HUDEP-2 (cell line): ENCODE results near the gene FLT4.

Experiments used
- DNase-seq, 76 experiments: peaks; one replicate each; lab custom pipeline; 2025; ENCODE audit not compliant: unreplicated experiment in 76 of 76; lab: John Stamatoyannopoulos, UW

Gene FLT4

DNA sequence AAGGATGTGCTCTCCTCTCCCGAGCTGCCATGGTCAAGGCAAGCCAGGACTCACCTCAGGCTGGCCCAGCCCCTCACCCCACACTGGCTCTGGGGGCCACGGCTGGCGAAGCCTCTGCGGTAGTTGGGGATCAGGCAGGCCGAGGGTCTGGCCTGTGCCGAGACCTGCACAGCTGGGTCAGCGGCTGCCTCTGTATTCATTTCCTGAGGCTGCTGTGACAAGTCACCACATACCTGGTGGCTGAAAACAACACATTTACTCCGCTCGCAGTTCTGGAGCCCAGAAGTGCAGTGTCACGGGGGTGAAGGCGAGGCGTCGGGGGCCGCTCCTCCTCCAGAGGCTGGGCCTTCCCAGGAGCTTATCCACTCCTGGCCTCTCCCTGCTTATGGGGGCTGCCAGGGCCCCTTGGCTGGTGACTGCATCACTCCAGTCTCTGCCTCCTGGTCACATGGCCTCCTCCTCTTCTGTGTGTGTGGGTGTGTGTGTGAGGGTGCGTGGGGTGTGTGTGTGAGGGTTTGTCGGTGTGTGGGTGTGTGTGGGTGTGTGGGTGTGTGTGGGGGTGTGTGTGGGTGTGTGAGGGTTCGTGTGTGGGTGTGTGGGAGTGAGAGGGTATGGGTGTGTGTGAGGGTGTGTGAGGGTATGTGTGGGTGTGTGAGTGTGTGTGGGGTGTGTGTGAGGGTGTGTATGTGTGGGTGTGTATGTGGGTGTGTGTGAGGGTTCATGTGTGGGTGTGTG lies 54.9 kb downstream of the FLT4 start:
- DNase-seq = peak in 2 of 76 experiments; percentile 17 to 30

DNA sequence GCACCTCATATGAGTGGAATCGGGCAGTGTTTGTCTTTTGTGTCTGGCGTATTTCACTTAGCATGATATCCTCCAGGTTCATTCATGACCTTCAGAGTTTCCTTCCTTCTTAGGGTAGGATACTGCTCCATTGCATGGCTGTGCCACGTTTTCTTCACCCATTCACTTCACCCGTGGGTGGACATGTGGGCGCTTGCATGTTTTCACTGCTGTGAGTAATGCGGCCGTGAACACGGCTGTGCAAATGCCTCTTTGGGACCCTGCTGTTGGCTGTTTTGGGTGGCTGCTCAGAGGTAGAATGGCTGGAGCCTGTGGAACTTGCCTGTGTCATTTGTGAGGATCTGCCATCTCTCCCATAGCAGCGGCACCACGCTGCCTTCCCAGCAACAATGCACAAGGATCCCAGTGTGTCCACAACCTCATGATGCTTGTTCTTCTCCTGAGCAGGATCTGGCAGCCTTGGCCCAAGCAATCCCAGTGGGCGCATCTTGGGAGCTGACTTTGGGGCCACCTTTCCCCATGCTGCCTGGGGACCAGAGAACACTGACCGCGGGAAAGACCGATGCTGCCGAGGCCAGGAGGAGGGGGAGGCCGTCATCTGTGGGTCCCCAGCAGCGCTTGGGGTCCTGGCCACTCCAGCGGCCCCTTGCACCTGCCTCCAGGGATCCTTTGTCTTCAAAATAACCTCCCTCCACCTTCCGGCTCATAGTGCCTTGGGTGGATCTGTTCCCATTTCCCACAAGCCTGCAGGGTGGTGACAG lies 55.8 kb downstream of the FLT4 start:
- no peak for DNase-seq

DNA sequence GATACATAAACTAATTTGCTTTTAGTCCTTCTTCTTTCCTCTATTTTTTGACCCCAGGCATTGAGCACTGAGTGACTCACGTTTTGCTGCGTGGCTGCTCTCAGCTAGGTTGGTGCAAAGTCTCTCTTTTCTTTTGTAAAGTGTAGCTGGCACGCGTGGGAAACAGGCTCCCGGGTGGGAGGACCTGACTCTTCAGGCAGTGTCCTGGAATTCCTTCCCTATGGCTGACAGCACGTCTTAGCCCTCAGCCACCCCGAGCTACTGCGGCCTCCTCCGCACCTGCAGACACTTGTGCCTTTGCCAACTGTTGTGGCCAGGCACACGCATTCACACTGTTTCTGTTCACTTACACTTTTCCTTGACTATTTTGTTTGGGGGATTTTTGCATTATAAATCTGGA lies 57.2 kb downstream of the FLT4 start:
- DNase-seq = no peak

DNA sequence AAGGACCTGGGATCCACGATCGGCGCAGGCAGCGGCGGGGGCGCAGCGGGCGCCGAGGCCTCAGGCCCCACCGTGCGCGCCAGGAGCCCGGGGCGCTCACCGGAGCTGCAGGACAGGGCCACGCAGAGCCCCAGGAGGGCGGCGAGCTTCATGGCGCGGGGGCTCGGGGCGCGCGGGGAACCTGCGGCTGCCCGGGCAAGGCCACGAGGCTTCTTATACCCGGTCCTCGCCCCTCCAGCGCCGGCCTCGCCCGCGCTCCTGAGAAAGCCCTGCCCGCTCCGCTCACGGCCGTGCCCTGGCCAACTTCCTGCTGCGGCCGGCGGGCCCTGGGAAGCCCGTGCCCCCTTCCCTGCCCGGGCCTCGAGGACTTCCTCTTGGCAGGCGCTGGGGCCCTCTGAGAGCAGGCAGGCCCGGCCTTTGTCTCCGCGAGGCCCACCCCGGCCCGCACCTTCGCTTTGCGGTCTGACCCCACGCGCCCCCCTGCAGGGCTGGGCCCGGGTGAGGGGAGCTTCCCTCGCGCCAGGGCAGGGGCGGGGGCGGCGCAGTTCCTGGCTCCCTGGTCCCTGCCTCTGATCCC lies 58.0 kb downstream of the FLT4 start, which contains the start of gene SCGB3A1:
Gene SCGB3A1 (minus strand): TSS at position 189 of the 577 bp plus-strand sequence. CDS start 37 bp downstream, at position 152.
- DNase-seq = no peak

DNA sequence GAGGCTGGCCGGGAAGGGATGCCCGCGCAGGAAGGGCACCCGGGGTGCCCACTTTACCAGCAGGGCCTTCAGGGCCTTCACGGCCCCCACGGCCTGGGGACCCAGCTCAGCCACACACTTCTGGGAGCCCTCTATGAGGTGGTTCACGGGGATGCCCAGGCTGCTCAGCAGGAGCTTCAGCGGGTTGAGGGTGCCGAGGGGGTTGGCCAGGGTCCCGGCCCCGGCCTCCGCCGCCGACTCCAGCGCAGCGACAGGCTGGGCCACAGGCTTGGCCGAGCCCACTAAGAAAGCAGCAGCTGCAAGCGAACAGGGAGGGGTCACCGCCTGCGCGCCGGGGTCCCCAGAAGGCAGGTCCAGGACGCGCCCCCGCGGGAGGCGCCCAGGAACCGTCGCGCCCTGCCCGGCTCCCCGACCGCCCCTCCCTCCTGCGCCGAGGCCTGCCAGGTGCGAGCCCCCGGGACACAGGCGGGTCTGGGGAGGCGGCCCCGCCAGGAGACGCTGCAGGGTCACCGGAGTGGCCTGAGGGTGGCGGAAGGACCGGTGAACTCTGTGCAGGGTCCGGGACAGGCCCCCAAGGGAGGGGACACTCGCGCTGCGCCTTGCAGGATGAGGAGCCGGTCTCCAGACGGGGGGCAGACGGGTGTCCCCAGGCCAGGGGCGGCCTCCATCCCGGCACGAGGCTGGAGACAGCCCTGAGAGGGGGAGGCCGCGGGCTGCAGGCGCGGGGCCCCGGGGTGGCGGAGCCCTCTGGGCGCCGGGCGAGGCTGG lies 58.7 kb downstream of the FLT4 start:
- no peak for DNase-seq

DNA sequence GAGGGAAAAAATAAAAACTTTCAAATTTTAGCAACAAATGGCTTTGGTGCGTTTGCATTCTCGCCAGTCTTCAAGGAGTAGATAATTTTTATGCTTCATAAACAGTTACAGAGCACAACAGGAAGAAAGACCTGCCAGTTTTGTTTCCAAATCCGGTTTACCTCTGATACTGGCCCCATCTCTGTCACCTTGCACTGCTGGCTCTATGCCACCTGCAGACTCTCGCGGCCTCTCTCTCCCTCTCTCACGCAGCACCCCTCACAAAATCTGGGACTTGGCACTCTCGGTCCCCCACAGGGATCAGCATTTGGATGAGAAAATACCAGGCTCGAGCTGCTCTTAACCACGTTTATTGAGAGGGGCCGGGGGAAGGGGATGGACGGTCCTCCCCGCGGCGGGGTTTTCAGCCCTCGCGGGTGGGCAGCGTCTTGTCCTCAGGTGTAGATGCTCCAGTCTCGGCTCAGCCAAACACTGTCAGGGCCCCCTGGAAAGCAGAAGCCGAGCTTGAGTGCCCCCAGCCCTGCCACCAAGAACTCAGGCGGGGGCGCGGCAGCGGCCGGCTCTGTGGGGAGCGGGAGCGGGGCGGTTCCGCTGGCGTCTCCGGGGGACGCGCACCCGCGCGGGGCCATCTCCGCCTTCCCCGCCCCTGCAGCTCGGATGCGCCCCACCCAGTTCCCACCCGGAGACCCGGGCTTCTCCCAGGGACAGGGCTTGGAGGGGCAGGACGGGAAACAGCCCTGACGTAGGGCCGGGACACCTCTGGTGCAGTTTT lies 59.4 kb downstream of the FLT4 start:
- no peak for DNase-seq

DNA sequence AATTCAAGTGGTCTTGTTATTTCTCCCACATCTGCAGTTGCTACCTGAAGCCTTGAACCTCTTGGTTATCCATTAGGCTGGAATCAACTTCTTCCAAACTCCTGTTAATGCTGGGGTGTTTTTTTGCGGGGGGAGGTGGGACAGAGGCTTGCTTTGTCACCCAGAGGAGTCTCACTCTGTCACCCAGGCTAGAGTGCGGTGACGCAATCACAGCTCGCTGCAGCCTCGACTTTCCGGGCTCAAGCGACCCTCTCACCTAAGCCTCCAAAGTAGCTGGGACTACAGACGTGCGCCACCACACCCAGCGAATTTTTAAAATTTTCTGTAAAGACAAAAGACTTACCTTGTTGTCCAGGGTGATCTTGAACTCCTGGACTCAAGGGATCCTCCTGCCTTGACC lies 62.5 kb downstream of the FLT4 start:
- DNase-seq = no peak

DNA sequence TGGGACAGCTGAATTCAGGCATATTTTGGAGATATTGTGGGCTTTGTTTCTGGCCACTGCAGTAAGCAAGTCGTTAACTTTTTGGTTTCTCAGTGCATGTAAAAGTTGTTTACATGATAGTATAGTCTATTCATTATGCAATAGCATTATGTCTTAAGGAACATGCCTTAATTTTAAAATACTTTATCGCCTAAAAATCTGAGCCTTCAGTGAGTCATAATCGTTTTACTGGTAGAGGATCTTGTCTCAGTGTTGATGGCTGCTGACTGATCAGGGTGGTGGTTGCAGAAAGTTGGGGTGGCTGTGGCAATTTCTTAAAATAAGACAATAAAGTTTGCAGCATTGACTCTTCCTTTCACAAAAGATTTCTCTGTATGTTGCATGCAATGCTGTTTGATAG lies 63.2 kb downstream of the FLT4 start:
- no peak for DNase-seq

DNA sequence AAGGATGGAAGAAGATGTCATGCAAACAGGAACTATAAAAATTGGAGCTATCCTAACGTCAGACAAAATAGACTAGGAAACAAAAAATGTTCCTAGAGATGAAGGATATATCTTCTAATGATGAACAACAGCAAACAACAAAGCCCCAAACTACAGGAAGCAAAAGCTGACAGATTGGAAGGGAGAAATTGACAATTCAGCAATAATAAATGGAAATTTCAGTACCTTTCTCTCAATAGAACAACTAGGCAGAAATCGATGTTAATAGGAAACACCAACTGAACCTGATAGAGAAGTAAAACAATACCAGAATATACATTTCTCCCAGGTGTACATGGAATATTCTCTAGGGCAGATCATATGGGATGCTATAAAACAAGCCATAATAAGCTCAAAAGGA lies 65.7 kb downstream of the FLT4 start:
- no peak for DNase-seq

DNA sequence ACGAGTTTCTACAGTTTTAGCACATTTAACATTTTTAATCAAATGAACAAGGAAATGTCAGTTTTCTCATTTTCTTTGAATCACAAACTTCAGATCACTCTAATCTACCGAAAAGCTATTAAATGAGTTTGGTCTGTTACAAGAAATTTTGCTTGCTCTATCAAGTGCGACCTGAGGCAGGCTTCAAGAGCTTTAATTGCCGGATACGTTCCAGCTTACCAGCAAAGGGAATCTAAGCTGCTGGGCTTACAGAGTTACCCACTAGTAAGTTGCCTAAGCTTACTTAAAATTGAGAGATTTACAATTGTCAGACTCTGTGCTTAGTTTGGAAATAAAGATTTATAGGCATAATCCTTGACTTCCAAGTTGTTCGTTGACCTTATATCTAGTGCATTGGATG lies 68.7 kb downstream of the FLT4 start:
- DNase-seq = no peak

DNA sequence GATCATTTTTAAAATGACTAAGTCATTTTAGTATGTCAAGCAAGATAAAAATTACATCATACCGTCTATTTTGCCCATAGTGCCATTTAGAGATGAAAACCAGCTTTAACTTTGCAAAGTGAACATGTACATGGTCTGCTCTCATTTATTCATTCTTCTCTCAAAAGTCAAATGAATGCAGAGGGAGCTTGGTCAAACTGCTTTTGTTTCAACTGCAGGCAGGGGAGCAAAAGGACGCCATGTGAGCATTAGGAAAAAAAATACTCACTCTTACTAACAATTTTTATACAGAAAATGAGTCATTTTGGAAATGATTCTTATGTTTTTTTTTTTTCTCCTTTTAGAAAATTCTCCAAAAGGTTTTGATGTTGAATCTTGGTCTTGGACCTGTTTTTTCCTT lies 73.8 kb downstream of the FLT4 start:
- DNase-seq = no peak

DNA sequence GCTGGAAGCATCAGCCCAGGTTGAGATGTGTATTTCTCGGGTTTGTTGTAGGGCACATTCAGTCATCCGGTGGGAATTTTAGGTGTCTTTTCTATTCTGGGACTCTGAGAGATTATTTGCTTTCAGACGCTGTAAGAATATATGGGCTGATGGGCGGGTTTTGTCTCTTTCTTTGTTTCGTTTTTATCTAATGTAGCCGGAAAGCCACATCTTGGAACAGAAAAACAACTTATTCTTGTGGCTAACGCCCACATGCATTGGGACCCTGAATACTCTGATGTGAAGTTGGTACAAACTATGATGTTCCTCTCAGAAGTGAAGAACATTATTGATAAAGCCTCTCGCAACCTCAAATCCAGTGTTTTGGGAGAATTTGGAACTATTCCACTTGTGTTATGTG lies 80.5 kb downstream of the FLT4 start:
- no peak for DNase-seq

DNA sequence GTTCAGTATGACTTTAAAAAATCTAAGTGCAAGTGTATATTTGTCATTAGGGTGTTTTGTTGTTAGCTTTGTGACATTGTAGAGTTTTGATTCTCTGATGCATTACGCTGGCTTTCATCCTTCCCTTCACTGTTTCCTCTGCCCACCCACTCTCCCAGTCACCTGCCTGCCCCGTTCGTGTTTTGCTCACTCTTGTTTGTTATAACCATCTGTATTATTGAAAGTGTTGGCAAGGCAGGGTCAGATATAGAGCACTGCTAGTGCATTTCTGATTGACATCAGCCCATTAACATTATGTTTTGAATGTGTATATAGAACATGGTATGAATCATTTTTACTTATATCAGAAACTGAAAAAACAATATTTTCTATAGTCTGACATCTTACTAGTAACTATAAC lies 85.4 kb downstream of the FLT4 start:
- no peak for DNase-seq

DNA sequence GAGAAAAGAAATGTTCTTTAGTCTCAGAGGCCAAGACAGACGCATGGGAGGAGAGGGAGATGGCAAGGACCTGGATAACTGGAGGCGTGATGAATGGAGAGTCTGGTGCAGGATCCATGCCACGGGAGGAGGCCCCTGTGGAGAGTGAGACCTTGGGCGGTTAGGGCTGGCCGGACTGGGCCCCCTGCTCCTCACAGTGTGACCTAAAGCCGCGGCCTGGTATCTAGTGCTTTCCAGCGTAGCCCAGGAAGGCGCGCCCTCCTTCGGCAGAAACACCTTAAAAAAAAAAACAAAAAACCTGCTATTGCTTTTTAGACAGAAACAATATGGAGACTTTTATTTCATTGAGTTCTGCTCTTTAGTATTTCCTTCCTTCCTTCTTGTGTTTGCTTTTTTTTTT lies 91.2 kb downstream of the FLT4 start:
- no peak for DNase-seq

DNA sequence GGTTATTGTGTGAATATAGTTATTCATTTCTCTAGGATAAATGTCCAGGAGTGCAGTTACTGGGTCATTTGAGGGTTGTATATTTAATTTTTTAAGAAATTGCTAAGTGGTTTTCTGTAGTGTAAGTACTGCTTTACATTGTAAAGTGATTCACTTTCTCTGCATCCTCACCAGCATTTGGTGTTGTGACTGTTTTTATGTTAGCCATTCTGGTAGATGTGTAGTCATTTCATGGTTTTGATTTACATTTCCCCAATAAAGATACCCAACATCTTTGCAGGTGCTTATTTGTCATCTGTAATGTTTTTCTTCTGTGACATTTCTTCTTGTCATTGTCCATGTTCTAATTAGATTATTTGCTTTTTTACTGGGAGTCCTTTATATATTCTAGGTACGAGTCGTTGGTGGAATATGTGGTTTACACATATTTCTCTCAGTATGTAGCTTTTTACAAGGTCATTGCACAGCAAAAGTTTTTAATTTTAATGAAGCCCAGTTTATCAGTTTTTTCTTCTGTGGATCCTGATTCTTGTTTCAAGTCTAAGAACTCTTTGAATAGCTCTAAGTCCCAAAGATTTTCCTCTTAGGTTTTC lies 92.1 kb downstream of the FLT4 start:
- DNase-seq = no peak

DNA sequence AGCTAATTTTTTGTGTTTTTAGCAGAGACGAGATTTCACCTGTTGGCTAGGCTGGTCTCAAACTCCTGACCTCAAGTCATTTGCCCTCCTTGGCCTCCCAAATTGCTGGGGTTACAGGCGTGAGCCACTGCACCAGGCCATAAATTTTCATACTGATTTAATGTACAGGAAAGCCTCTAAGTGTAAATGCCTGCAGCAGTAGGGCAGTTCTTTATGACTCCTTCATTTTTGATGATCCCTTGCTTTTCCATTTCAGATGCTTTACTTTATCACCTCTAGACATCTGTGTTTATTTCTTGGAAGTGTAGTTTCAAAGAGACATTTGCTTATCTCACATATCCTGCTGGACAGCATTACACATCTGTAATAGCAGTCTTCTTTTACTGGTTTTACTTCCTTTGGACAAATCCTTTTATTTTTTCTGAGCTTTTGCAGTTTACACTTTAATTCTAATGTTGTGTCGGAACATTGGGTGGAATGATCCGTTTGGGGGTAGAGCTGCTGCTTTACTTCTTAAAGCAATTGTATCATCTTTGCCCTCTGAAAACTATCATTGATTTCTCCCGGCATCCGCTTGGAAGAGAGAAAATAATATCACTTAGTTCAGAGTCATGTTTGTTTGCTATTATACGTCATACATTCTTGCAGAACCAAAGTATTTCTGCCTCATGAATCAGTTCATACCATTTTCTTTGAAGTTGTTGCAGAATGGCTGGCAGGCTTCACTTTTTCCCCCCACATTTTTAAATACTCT lies 94.1 kb downstream of the FLT4 start:
- peak in 35 of 76 experiments; percentile 15 to 85 (median 53) for DNase-seq

DNA sequence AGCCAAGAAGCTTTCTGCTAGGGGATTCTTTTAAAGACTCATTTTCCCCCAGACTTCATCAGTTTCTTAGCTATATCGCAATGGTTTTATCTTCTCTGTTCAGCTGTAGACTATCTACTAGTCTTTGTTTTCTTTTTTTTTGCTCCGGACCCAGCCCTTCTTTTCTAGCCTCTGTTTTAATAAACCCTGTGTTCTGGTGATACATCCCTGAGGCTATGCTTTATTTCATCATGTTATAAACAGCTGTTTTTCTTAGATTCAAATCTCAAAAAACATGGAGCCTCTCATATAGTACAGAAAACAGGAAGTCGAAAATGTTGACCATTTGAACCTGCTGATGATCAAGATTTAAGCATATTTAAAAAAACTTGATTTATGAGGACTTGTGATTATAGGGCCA lies 95.9 kb downstream of the FLT4 start:
- DNase-seq = peak in 31 of 76 experiments; percentile 8 to 87 (median 58)
